Measurements from ENCODE around the gene TMEM139. TPM values are rescaled to one million over a fixed set of nuclear protein-coding genes. Genes with fewer than 3 reads are reported as not detected.

TMEM139 gene
- total RNA-seq, 1 experiment from 2014 or later, result 0.85 TPM

DNA sequence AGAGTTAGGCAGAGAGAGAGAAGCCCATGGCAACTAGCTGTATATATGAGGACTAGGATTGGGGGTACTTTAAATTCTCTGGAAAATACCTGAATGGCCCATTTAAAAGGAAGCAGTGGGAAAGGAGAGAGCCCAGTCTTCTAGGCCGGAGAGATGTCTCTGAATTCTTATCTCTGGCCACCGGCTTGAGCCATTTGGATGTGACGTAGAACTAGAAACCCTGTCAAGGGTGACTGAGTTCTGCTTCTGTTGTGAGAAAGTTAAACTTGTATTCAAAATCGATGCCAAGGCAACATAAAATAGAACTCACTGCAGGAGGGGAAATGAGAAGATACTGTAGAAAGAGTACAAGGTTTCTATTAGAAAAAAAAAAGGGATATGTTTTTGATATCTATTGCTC, 27.8 kb upstream of the TMEM139 start:
- no CpG with 5 or more reads among the region's 4 CpGs for WGBS (ENCODE audit: extremely low coverage, insufficient read length, low lambda C conversion rate)
- no peaks in the 10 kb centered on the region for H3K4me1 ChIP-seq (ENCODE audit: insufficient read depth, low read length)

More for the DNA sequence above, 27.8 kb upstream of the TMEM139 start:
- Histone ChIP-seq H3K79me1 (ENCODE audit: insufficient read depth, low read depth, low read length, poor library complexity, severe bottlenecking) (no peaks in the 10 kb centered on the region), H4K5ac (ENCODE audit: insufficient read length, low read depth, low read length) (no peak overlapping the region), H4K20me1 (ENCODE audit: control insufficient read depth, insufficient read depth, insufficient read length) (no peaks in the 10 kb centered on the region), H3K9ac (ENCODE audit: extremely low read depth, insufficient read length, low read length) (no peak overlapping the region), H4K8ac (replicated peaks; ENCODE audit: insufficient read length, low read depth, low read length) (no peak overlapping the region), H3K14ac (ENCODE audit: insufficient read depth, low read length) (no peak overlapping the region), H2BK20ac (ENCODE audit: low read depth, low read length, poor library complexity, severe bottlenecking) (no peak overlapping the region), H3T11ph (ENCODE audit: low read length) (no peak overlapping the region), H3K56ac (ENCODE audit: insufficient read length, low read depth, low read length) (no peak overlapping the region), H3K27ac (ENCODE audit: insufficient read length, low read depth, low read length) (no peak overlapping the region), H3K18ac (ENCODE audit: insufficient read length, low read depth, low read length) (no peak overlapping the region), H2AFZ (ENCODE audit: low read length) (no peak overlapping the region), H2AK5ac (ENCODE audit: insufficient read length, low read length) (no peak overlapping the region), H4K91ac (ENCODE audit: insufficient read length, low read depth, low read length) (no peak overlapping the region), H3K4me2 (ENCODE audit: insufficient read depth, insufficient read length, low read length) (no peak overlapping the region), H3K4ac (ENCODE audit: low read depth, low read length) (no peak overlapping the region), H2BK120ac (ENCODE audit: low read depth, low read length, poor library complexity, severe bottlenecking) (no peak overlapping the region), H3K23ac (ENCODE audit: insufficient read length, low read depth, low read length) (no peak overlapping the region), H3K23me2 (ENCODE audit: insufficient read length, low read depth, low read length, poor library complexity, severe bottlenecking) (no peaks in the 10 kb centered on the region), H3K9me3 (ENCODE audit: control insufficient read depth, low read depth, low read length) (no peaks in the 10 kb centered on the region), H2BK12ac (ENCODE audit: insufficient read length, low read depth, low read length) (no peak overlapping the region), H3K27me3 (ENCODE audit: insufficient read depth, low read length) (no peaks in the 10 kb centered on the region), H2BK5ac (ENCODE audit: insufficient read length, low read length) (no peak overlapping the region), H2BK15ac (ENCODE audit: low read depth, low read length) (no peak overlapping the region), H3K79me2 (ENCODE audit: insufficient read depth, low read length) (no peaks in the 10 kb centered on the region)
- TF ChIP-seq, protein P1, sequence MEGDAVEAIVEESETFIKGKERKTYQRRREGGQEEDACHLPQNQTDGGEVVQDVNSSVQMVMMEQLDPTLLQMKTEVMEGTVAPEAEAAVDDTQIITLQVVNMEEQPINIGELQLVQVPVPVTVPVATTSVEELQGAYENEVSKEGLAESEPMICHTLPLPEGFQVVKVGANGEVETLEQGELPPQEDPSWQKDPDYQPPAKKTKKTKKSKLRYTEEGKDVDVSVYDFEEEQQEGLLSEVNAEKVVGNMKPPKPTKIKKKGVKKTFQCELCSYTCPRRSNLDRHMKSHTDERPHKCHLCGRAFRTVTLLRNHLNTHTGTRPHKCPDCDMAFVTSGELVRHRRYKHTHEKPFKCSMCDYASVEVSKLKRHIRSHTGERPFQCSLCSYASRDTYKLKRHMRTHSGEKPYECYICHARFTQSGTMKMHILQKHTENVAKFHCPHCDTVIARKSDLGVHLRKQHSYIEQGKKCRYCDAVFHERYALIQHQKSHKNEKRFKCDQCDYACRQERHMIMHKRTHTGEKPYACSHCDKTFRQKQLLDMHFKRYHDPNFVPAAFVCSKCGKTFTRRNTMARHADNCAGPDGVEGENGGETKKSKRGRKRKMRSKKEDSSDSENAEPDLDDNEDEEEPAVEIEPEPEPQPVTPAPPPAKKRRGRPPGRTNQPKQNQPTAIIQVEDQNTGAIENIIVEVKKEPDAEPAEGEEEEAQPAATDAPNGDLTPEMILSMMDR (conservative IDR thresholded peaks at IDR 0.05), result no peak
- DNase-seq, result no peak
- no peak overlapping the region for H3K27ac Mint-ChIP-seq
- no peaks in the 10 kb centered on the region for H3K36me3 Mint-ChIP-seq (ENCODE audit: insufficient read depth in 1 of 3, low read depth in 3 of 3)
- peaks cover 1% of the 10 kb centered on the region; the same call in 1 of the 2 replicates for H3K27me3 Mint-ChIP-seq (ENCODE audit: low read depth)
- H3K4me3 Mint-ChIP-seq, result no peak overlapping the region
- H3K9me3 Mint-ChIP-seq, result no peaks in the 10 kb centered on the region; a peak in 1 of 5 replicates
- no peaks in the 10 kb centered on the region for H3K4me1 Mint-ChIP-seq
